Activated CD8-positive, alpha-beta T cell treated with anti-CD3 and anti-CD28 coated beads for 36 hours (primary cell): Measurements from ENCODE around the gene STAT5A. TPM values are rescaled to one million over a fixed set of nuclear protein-coding genes. Genes with fewer than 3 reads are reported as not detected.
A peak's percentile ranks its signal among the peaks of the same experiment; 100 is the strongest.

Experiments used
- ATAC-seq: fragments of 200-7000 bp; cut with Tn5 transposase; one replicate; pipeline ENCODE4 v1.10.0; 2021; ENCODE audit warnings: mild to moderate bottlenecking, moderate library complexity
- CTCF ChIA-PET: fragments of 350-600 bp; sonication (Branson Sonifier 250); formaldehyde crosslinking; loops from one replicate; lab custom pipeline; 2021; ENCODE audit warnings: antibody characterized with exemption; lab: Charles Lee
- POLR2A ChIA-PET: fragments of 350-600 bp; sonication (Branson Sonifier 250); formaldehyde crosslinking; loops from one replicate; lab custom pipeline; 2021; ENCODE audit warnings: antibody characterized with exemption; lab: Charles Lee
- DNase-seq: peaks from one replicate; pipeline ENCODE4 v3.0.0-alpha.2; 2020
- H3K27ac Mint-ChIP-seq: one replicate; pipeline ENCODE4 v1.8.0; 2021; ENCODE audit warnings: mild to moderate bottlenecking, mixed read lengths
- H3K27me3 Mint-ChIP-seq: one replicate; pipeline ENCODE4 v1.8.0; 2021; ENCODE audit warnings: mixed read lengths
- H3K36me3 Mint-ChIP-seq: one replicate; pipeline ENCODE4 v1.8.0; 2021; ENCODE audit warnings: low read depth, mixed read lengths
- H3K4me1 Mint-ChIP-seq: one replicate; pipeline ENCODE4 v1.8.0; 2021; ENCODE audit warnings: low read depth, mixed read lengths
- H3K4me3 Mint-ChIP-seq: one replicate; pipeline ENCODE4 v1.8.0; 2021; ENCODE audit warnings: mild to moderate bottlenecking, moderate library complexity, mixed read lengths
- H3K9me3 Mint-ChIP-seq: one replicate; pipeline ENCODE4 v1.8.0; 2021; ENCODE audit warnings: mixed read lengths
- CTCF ChIP-seq: fragments of 200-600 bp; IDR thresholded peaks from one replicate; pipeline ENCODE4 v1.8.0; 2022; ENCODE audit warnings: antibody characterized with exemption, mild to moderate bottlenecking
- intact Hi-C: fragments of 100-400 bp; cut with micrococcal nuclease; formaldehyde crosslinking; loops from one replicate; pipeline ENCODE4 v1.10.0; 2022
- total RNA-seq, 2 experiments: library from RNA; stranded (reverse); gene quantifications; one replicate each; pipeline ENCODE4 v1.2.3, GENCODE V29; 2021

STAT5A gene
- total RNA-seq, 2 experiments from 2014 or later: 163 to 190 TPM

GRCh38 chr17:42308446-42308845 is 20.1 kb downstream of the STAT5A start:
- Mint-ChIP-seq H3K27ac (peak overlapping the region; percentile 94), H3K4me3 (no peak overlapping the region), H3K9me3 (no peaks in the 10 kb centered on the region), H3K36me3 (peaks cover 75% of the 10 kb centered on the region), H3K27me3 (no peaks in the 10 kb centered on the region), H3K4me1 (peaks cover 66% of the 10 kb centered on the region)
- DNase-seq: no peak
- POLR2A ChIA-PET: interaction anchor here (0.9 to 7.8 kb wide), 6 partner anchors 13 to 94 kb away, joined by 3 to 136 read pairs (median 15); partner anchors contain the start of gene STAT5A
- CTCF ChIA-PET: interaction anchor here (0.6 to 30.6 kb wide), 8 partner anchors 9 to 209 kb away, joined by 3 to 968 read pairs (median 4); partner anchors contain the start of gene STAT3
- intact Hi-C loops: no loop called here
- no peak for TF ChIP-seq CTCF
- no peak for ATAC-seq

GRCh38 chr17:42309142-42309541 is 20.8 kb downstream of the STAT5A start:
- no peak for TF ChIP-seq CTCF
- no peaks in the 10 kb centered on the region for H3K9me3 Mint-ChIP-seq
- ChIA-PET POLR2A (interaction anchor here (0.5 to 8.0 kb wide), 9 partner anchors 7 to 96 kb away, joined by 3 to 136 read pairs (median 26); partner anchors contain the start of gene STAT5A), CTCF (interaction anchor here (0.9 to 30.6 kb wide), 9 partner anchors 9 to 209 kb away, joined by 3 to 968 read pairs (median 4); partner anchors contain the start of gene STAT3)
- peaks cover 70% of the 10 kb centered on the region for H3K4me1 Mint-ChIP-seq
- DNase-seq (no peak), ATAC-seq (no peak)
- no peak overlapping the region for H3K4me3 Mint-ChIP-seq
- peaks cover 75% of the 10 kb centered on the region for H3K36me3 Mint-ChIP-seq
- no peaks in the 10 kb centered on the region for H3K27me3 Mint-ChIP-seq
- intact Hi-C loops: no loop called here
- H3K27ac Mint-ChIP-seq: peak overlapping the region; percentile 94

- ChIA-PET POLR2A (interaction anchor here (1.0 to 8.0 kb wide), 15 partner anchors 8 to 95 kb away, joined by 3 to 136 read pairs (median 4); partner anchors contain the start of genes STAT3 and STAT5A), CTCF (interaction anchor here (1.4 to 30.6 kb wide), 11 partner anchors 11 to 113 kb away, joined by 3 to 968 read pairs (median 5); partner anchors contain the start of genes CAVIN1, STAT3 and STAT5A)
- H3K4me3 Mint-ChIP-seq: peak overlapping the region; percentile 66
- intact Hi-C loops: loop anchor here (2.0 kb wide), 1 partner anchor 21 kb away; the partner anchor contains the start of gene STAT5A
- ATAC-seq: no peak
- H3K9me3 Mint-ChIP-seq: no peaks in the 10 kb centered on the region
- peaks cover 71% of the 10 kb centered on the region for H3K4me1 Mint-ChIP-seq
- peak overlapping the region; percentile 94 for H3K27ac Mint-ChIP-seq
- peaks cover 67% of the 10 kb centered on the region for H3K36me3 Mint-ChIP-seq
- H3K27me3 Mint-ChIP-seq: no peaks in the 10 kb centered on the region
- TF ChIP-seq CTCF: no peak
- DNase-seq: no peak
These were observed 21.9 kb downstream of the STAT5A start for GRCh38 chr17:42309986-42310786.

GRCh38 chr17:42310787-42311215 is 22.5 kb downstream of the STAT5A start:
- Mint-ChIP-seq H3K9me3 (no peaks in the 10 kb centered on the region), H3K27ac (peak overlapping the region; percentile 94)
- intact Hi-C loops: loop anchor here (2.0 kb wide), 1 partner anchor 22 kb away; the partner anchor contains the start of gene STAT5A

More at GRCh38 chr17:42310787-42311215, 22.5 kb downstream of the STAT5A start:
- no peaks in the 10 kb centered on the region for H3K27me3 Mint-ChIP-seq
- POLR2A ChIA-PET: interaction anchor here (0.9 to 8.0 kb wide), 20 partner anchors 9 to 100 kb away, joined by 3 to 136 read pairs (median 4); partner anchors contain the start of genes STAT3 and STAT5A
- ATAC-seq (peak; percentile 43), DNase-seq (peak; percentile 63)
- CTCF ChIA-PET: interaction anchor here (1.0 to 30.6 kb wide), 12 partner anchors 9 to 346 kb away, joined by 3 to 968 read pairs (median 5); partner anchors contain the start of genes CAVIN1, STAT3 and STAT5A
- H3K4me1 Mint-ChIP-seq: peaks cover 77% of the 10 kb centered on the region
- peak overlapping the region; percentile 66 for H3K4me3 Mint-ChIP-seq
- peaks cover 72% of the 10 kb centered on the region for H3K36me3 Mint-ChIP-seq
- no peak for TF ChIP-seq CTCF
